ENCODE results near the gene SH3RF1. TPM values are rescaled to one million over a fixed set of nuclear protein-coding genes. Genes with fewer than 3 reads are reported as not detected.
A peak's percentile ranks its signal among the peaks of the same experiment; 100 is the strongest.

SH3RF1 gene
- total RNA-seq, 1 experiment from 2014 or later: 15.3 TPM

- peaks cover 16% of the 10 kb centered on the region for H3K23me2 ChIP-seq (ENCODE audit: insufficient read length, low read depth, low read length, poor library complexity, severe bottlenecking)
- no peak overlapping the region for H4K5ac ChIP-seq (ENCODE audit: insufficient read length, low read depth, low read length)
- H2BK12ac ChIP-seq (ENCODE audit: insufficient read length, low read depth, low read length): no peak overlapping the region
- H3K23ac ChIP-seq (ENCODE audit: insufficient read length, low read depth, low read length): no peak overlapping the region
- no peak overlapping the region for H3K27ac ChIP-seq (ENCODE audit: insufficient read length, low read depth, low read length)
- H4K20me1 ChIP-seq (ENCODE audit: control insufficient read depth, insufficient read depth, insufficient read length): no peaks in the 10 kb centered on the region
- no CpG with 5 or more reads among the region's 13 CpGs for WGBS (ENCODE audit: extremely low coverage, insufficient read length, low lambda C conversion rate)
- H2BK15ac ChIP-seq (ENCODE audit: low read depth, low read length): no peak overlapping the region
- H3K4me1 ChIP-seq (ENCODE audit: insufficient read depth, low read length): peaks cover 4% of the 10 kb centered on the region; the same call in 1 of the 2 replicates
- H4K8ac ChIP-seq (replicated peaks; ENCODE audit: insufficient read length, low read depth, low read length): no peak overlapping the region
- Mint-ChIP-seq H3K4me1 (peaks cover 30 to 41% of the 10 kb centered on the region in 2 experiments), H3K9me3 (no peaks in the 10 kb centered on the region; a peak in 1 of 5 replicates), H3K36me3 (ENCODE audit: insufficient read depth in 1 of 3, low read depth in 3 of 3) (peaks cover 8 to 14% (median 12%) of the 10 kb centered on the region in 3 experiments), H3K27me3 (ENCODE audit: low read depth) (peaks cover 7% of the 10 kb centered on the region; the same call in 1 of the 2 replicates), H3K27ac (no peak overlapping the region; a peak in 1 of 7 replicates), H3K4me3 (peak overlapping the region; percentile 90 to 92)
- no peak overlapping the region for H2AK5ac ChIP-seq (ENCODE audit: insufficient read length, low read length)
- peak overlapping the region; percentile 72 for H3K4me2 ChIP-seq (ENCODE audit: insufficient read depth, insufficient read length, low read length)
- no peak overlapping the region for H2AFZ ChIP-seq (ENCODE audit: low read length)
- H3K79me2 ChIP-seq (ENCODE audit: insufficient read depth, low read length): peaks cover 5% of the 10 kb centered on the region; the same call in 1 of the 2 replicates
- no peaks in the 10 kb centered on the region for H3K79me1 ChIP-seq (ENCODE audit: insufficient read depth, low read depth, low read length, poor library complexity, severe bottlenecking)
- no peak overlapping the region for H3T11ph ChIP-seq (ENCODE audit: low read length)
- no peak overlapping the region for H3K9ac ChIP-seq (ENCODE audit: extremely low read depth, insufficient read length, low read length)
- H3K56ac ChIP-seq (ENCODE audit: insufficient read length, low read depth, low read length): no peak overlapping the region
- no peak for TF ChIP-seq CTCF (conservative IDR thresholded peaks at IDR 0.05)
- no peak overlapping the region for H2BK20ac ChIP-seq (ENCODE audit: low read depth, low read length, poor library complexity, severe bottlenecking)
- H3K4ac ChIP-seq (ENCODE audit: low read depth, low read length): no peak overlapping the region
- H3K14ac ChIP-seq (ENCODE audit: insufficient read depth, low read length): no peak overlapping the region
- H2BK5ac ChIP-seq (ENCODE audit: insufficient read length, low read length): no peak overlapping the region
- no peak overlapping the region for H2BK120ac ChIP-seq (ENCODE audit: low read depth, low read length, poor library complexity, severe bottlenecking)
- DNase-seq: no peak
- no peak overlapping the region for H4K91ac ChIP-seq (ENCODE audit: insufficient read length, low read depth, low read length)
- H3K9me3 ChIP-seq (ENCODE audit: control insufficient read depth, low read depth, low read length): no peaks in the 10 kb centered on the region
- H3K27me3 ChIP-seq (ENCODE audit: insufficient read depth, low read length): no peaks in the 10 kb centered on the region
- no peak overlapping the region for H3K18ac ChIP-seq (ENCODE audit: insufficient read length, low read depth, low read length)
Observed at GRCh38 chr4:169268951-169269760, 1.6 kb downstream of the SH3RF1 start.

Data from H9 (cell line).